NK-92 (cell line): ENCODE data around the gene BANF1.
"Not testable (repeated sequence)": the region's sequence is repeated elsewhere in the genome, so short reads cannot be mapped to it uniquely, and the experiment has no call there.

Source experiments
- DNase-seq: peaks from one replicate; lab custom pipeline; 2025; ENCODE audit not compliant: unreplicated experiment; lab: John Stamatoyannopoulos, UW

BANF1 gene

GRCh38 chr11:65978391-65979238 is 23.7 kb upstream of the BANF1 start:
- no peak for DNase-seq

DNA sequence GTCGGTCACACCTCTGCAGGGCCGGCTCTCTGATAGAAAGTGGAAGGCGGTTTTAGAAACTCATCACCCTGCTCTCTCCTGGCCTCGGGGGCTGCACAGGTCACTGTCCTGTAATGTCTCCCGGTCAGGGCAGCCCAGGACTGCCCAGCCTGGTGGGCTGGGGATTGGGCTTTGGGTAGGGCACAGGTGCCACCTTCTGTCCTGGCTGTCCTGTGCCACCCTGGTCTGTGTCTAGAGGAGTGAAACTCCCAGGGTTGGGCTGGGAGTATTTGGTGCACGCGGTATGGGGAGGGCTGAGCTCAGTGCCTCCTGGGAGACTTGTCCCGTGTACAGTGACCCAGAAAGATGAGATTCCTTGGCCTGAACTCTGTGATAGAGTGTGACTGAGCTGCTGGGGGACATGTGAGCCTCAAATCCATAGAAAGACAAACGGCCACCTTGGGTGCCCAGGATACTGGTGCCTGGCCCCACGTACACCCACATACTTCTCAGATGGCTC is 23.0 kb upstream of the BANF1 start:
- no peak for DNase-seq

- DNase-seq, result no peak
These were observed 21.1 kb upstream of the BANF1 start for GRCh38 chr11:65981101-65981740.

- DNase-seq, result no peak
These were observed 20.1 kb upstream of the BANF1 start for GRCh38 chr11:65981972-65982823.

DNA sequence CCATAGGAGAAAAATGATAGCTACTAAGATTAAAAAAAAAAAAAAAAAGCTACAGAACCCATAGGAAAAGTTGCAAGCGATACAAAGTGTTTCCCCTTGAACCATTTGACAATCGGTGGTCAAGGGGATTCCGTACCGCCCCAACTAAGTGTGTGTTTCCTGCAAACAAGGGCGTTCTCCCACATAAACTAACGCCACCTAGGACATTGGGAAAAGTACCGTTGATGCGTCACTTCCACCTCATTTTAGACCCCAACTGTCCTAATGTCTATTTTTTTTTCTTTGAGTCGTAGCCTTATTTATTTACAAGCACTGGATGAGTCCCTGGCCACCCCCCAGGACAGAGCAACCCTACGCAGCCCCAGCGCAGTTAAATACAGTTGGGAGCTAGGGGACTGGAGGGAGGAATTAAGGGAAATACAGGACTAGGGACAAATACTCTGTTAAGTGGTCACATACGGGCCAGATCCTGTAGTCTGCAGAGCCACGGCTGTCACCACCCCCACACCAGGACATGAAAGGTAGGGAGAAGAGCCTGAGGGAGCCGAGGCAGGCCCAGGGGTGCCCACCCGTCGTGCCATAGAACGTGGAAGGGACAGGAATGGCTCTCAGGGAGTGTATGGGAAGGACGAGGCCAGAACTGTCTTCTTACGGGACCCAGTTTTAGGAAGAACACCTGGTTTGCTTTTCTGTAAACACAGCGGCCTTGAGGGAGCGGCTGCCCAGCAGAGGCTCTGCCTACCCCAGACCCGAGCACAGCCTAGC is 19.3 kb upstream of the BANF1 start:
- no peak for DNase-seq

DNA sequence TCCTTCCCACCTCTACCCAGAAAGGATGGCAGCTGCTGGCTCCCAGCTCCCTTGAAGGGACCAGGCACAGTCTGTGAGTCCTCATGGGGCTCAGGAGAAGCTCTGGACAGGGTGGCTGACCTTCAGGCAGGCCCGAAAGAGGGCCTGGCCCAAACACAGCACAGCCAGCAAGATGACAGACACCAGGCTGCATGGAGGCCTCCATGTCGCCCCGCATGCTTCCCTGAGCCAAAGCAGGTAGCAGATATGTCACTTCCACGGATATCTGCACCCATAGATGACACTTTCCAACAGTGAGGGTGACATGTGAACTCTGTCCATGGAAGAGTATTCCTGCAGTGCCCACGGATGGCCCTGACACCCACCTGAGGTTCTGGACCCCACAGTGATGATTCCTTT is 18.7 kb upstream of the BANF1 start:
- DNase-seq, result no peak

DNA sequence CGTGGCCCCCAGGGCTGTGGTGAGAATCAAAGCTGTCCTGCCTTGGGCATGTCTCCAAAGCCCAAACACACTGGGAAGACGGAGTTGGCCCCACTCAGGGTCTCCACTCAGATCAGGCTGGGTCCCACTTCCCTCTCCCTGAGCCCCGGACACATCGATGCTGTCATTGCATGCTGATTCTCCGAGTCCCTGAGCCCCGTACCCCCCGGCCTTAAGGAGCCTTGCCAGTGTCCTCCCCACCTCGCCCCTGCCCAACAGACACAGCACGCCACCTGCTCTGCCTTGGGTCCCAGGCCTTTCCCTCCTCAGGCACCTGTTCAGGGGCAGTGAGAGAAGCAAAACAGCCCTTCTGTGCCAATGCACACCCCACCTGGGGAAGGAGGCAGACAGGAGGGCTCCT is 15.0 kb upstream of the BANF1 start:
- no peak for DNase-seq

DNA sequence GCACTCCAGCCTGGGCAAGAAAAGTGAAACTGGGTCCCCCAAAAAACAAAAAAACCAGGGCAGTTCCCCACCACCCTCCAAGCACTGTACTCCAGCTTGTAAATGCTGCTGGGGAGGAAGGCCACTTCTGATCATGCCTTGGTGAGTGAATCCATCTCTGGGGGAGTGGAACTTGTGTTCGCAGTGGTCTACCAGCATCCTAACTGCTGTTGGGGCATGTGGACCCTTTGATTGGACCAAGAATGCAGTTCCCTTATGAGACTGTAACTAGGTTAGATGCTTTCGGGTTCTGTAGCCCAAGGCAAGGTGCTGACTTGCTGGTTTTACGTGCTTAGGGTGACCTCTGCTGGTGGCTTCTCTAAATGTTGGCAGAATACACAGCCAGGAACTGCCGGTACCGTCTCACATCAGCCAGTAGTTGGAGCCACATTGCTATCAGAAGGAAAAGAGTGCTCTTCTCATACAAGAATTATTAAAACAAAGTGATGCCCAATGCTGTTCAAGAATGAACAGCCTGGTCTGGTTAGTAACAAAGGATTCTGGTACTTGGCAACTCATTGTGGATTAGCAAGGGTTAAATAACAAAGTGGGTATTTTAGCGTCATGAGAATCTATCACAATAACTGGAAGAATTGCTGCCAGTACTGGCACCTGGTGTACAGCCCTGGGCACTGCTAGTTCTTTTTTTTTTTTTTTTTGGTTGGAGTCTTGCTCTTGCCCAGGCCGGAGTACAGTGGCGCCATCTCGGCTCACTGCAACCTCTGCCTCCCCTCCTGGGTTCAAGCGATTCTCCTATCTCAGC is 13.3 kb upstream of the BANF1 start:
- DNase-seq, result peak; percentile 63

DNA sequence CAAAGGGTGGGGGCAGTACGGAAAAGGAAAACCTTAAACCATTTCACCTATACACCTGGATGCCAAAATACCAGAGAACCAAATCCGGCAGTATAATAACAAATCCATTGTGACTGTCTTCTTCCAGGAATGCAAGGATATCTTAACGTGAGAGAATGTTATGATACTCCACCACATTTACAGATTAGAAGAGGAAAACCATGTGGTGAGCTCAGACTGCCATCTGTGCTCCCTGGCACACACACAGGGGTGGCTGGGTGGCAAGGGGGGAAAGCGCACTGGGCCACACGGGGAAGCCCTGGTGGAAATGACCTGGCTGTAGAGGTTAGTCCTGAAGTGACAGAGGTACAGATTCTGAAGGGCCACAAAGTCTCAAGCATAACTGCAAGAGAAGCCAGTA is 10.2 kb upstream of the BANF1 start:
- DNase-seq, result no peak

DNA sequence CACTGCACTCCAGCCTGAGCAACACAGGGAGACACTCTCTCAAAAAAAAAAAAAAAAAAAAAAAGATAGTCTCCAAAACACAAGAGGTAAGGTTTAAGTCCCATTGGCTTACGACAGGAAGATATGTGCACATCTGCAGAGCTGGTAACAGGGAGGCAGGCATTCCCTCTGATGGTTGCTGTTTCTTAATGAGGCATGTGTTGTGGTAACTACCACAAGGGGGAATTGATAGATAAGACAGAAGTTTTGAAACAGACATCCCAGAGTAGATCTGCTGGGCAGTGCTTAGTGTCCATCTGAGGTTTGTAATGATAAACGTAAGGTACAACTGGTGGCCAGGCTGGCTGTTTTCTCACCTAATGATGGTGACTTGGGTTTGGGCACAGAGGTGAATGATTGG is 5.0 kb upstream of the BANF1 start:
- DNase-seq, result no peak

- DNase-seq, result no peak
These were observed 434 bp downstream of the BANF1 start for GRCh38 chr11:66002648-66003225.

DNA sequence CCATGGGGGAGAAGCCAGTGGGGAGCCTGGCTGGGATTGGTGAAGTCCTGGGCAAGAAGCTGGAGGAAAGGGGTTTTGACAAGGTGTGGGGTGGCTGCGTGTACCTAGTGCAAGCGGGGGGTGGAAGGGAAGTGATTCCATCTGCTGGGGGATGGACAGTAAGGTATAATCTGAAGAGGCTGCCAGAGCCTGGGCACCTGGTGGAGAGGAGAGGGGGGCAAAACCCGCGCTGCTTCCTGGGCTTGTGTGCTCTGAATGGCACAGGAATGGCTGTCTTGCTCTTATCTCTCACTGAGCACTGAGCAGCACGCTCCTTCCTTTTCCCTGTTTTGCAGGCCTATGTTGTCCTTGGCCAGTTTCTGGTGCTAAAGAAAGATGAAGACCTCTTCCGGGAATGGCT is 988 bp downstream of the BANF1 start:
- no peak for DNase-seq

GRCh38 chr11:66004186-66004585 is 1.9 kb downstream of the BANF1 start:
- no peak for DNase-seq

DNA sequence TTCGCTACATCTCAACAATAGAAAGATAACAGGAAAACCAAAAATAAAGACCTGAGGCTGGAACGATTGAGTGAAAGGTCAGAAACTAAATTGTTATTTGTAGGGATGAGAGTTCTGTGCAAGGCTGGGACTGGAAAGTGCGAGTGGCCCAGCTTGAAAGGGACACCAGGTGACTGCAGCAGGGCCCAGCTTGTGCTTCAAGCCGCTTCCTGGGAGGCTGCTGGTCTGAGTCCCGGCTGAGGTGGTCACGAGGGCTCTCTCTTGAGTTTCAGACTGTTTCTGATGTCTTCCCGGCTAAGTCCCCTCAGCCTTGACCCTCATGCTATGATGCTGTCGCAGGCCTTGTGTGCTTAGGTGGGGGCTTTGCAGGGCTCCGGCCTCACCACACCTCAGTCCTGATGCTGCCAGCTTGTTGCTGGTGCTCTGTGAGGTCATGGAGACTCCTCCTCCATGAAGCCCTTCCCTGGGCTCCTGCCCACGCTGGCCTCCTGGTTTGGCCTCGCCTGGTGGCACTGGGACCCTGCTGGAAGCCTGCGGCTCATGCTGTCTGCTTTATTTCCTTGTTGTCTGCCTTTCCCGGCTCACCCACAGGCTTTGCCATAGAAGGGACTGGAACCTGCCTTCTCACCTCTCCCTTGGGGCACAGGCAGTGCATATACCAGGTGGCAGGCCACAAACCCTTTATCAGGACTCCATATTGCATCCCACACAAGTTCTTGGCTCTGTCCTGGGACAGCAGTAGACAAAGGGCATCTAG is 4.0 kb downstream of the BANF1 start:
- no peak for DNase-seq

DNA sequence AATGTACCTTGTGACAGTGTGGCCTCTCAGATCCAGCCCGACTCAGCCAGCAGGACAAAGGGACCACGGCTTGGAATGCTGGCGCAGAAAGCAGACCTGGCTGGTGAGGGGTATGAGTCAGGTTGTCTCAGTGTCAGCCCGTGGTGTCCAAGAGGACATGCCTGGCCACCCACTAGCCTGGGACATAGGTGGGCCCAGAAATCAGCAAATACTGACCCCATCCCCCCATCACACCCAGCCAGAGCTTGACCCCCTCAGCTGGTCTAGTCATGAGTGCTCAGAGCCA is 4.5 kb downstream of the BANF1 start:
- no peak for DNase-seq

- DNase-seq, result no peak
These were observed 4.9 kb downstream of the BANF1 start for GRCh38 chr11:66007201-66007634.

DNA sequence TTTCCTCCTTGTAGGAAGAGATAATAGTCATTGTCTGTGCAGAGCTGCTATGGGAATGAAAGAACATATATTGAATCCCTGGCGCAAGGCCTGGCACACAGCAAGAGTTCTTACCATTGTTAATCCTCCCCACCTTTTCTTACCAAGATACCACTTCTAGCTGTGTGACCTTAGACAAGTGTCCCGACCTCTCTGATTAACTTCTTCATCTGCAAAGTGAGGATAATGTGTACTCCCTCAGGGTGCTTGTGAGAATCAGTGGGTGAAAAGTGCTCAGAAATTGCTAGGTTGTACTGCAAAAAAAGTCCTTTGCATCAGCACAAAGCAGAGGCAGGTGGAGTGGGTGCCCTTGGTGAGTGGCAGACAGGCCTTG is 5.8 kb downstream of the BANF1 start:
- DNase-seq, result no peak

DNA sequence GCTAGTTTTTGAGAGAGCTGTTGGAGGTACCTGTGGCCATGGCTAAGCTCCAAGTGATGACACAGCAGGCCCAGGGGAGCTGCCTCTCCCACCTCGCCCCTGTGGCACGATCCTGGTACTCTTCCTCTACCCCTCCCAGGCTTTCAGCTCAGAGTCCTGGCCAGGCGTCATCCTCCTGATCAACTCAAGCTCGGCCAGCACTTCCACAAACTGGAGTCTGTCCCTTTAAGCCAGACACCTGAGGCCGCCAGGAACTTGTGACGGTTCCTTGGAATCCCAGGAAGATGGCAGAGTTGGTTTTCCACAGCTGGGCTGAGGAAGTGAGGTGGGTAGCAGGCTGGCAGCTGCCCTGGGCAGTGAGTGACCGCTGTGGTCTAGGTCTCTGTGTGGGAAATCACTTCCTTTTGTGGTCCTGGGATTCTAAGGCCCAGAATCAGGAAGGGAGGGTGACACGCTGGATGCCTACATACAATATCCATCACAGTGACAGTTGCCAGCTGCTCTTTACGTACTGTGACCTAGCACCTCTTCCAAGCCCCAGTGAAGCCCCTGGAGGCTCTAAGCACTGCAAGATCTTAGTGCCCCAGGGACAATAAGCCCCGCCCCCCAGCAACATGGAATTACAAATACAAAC is 6.3 kb downstream of the BANF1 start:
- DNase-seq, result no peak

DNA sequence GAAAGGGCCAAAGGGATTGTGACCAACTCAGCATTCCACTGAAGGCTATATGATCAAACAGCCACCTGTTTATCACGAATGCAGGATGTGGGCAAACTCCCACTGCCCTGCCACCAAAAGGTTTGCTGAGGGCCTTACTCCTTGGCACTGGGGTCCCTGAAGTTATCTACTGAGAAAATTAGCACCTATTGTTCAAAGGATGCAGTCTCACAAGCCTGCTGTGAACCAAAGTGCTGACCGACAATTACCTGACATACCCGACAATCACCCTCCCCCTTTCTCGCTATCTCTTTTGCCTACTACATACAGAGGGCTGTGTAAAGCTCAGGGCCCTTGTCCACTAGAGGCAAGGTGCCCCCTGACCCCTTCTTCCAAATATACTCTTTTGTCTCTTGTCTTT is 7.7 kb downstream of the BANF1 start:
- not testable (repeated sequence) for DNase-seq
